HL-60 (cell line): ENCODE measurements around the gene CCP110.

Source experiments
- DNase-seq, 2 experiments: peaks; one replicate each; pipeline ENCODE4 v3.0.0-alpha.2; 2010 to 2020; ENCODE audit warnings: low read depth in 1 of 2, low spot score in 1 of 2
- H3K27ac ChIP-seq: fragments of 250-450 bp; sonication (Bioruptor Pico); replicated peaks from 2 replicates; pipeline ENCODE4 v1.5.1; 2020; ENCODE audit warnings: mild to moderate bottlenecking, moderate library complexity
- H3K27me3 ChIP-seq: fragments of 250-450 bp; sonication (Bioruptor Pico); 2 replicates; pipeline ENCODE4 v1.5.1; 2021; ENCODE audit warnings: mild to moderate bottlenecking, moderate library complexity; ENCODE audit not compliant: insufficient read depth, poor library complexity, severe bottlenecking
- H3K4me3 ChIP-seq: replicated peaks from 2 replicates; pipeline ENCODE4 v1.5.1; 2011; ENCODE audit warnings: mild to moderate bottlenecking, control low read depth, low read length; ENCODE audit not compliant: insufficient read depth
- GABPA ChIP-seq: IDR thresholded peaks from 2 replicates; pipeline ENCODE4 v1.6.1; 2012; ENCODE audit warnings: low read depth
- POLR2AphosphoS5 ChIP-seq: IDR thresholded peaks from 2 replicates; pipeline ENCODE4 v1.6.1; 2012; ENCODE audit warnings: low read depth
- SPI1 ChIP-seq: IDR thresholded peaks from 2 replicates; pipeline ENCODE4 v1.6.1; 2012; ENCODE audit warnings: low read depth, mild to moderate bottlenecking, borderline replicate concordance
- TF ChIP-seq, protein P1 (sequence below): IDR thresholded peaks from one replicate; pipeline ENCODE4 v1.5.1; 2011; ENCODE audit warnings: low read length, control low read depth, inconsistent platforms; ENCODE audit not compliant: insufficient read depth
- TF ChIP-seq, protein P2 (sequence below): IDR thresholded peaks from 2 replicates; pipeline ENCODE4 v1.6.1; 2012; ENCODE audit warnings: low read depth; ENCODE audit not compliant: insufficient replicate concordance

CCP110 gene

DNA sequence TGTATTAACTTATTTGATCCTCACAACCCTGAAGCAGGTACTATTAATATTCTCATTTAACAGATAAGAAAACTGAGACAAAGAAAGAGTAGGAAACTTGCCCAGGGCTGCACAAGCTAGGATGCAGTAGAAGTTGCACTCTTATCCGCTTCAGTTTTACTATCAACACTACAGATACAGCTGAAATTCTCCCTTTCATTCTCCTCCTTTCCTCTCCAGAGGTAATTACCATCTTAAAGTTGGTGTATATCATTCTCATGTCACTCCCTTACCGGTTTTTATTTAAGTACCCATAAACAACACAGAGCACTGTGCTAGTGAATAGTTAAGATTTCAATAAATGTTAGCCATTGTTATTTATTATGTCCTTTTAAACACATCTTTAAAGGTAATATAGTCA is 5.4 kb upstream of the CCP110 start:
- H3K4me3 ChIP-seq: no peak overlapping the region
- H3K27ac ChIP-seq: no peak overlapping the region
- TF ChIP-seq, protein P1, sequence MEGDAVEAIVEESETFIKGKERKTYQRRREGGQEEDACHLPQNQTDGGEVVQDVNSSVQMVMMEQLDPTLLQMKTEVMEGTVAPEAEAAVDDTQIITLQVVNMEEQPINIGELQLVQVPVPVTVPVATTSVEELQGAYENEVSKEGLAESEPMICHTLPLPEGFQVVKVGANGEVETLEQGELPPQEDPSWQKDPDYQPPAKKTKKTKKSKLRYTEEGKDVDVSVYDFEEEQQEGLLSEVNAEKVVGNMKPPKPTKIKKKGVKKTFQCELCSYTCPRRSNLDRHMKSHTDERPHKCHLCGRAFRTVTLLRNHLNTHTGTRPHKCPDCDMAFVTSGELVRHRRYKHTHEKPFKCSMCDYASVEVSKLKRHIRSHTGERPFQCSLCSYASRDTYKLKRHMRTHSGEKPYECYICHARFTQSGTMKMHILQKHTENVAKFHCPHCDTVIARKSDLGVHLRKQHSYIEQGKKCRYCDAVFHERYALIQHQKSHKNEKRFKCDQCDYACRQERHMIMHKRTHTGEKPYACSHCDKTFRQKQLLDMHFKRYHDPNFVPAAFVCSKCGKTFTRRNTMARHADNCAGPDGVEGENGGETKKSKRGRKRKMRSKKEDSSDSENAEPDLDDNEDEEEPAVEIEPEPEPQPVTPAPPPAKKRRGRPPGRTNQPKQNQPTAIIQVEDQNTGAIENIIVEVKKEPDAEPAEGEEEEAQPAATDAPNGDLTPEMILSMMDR: no peak
- TF ChIP-seq, protein P2, sequence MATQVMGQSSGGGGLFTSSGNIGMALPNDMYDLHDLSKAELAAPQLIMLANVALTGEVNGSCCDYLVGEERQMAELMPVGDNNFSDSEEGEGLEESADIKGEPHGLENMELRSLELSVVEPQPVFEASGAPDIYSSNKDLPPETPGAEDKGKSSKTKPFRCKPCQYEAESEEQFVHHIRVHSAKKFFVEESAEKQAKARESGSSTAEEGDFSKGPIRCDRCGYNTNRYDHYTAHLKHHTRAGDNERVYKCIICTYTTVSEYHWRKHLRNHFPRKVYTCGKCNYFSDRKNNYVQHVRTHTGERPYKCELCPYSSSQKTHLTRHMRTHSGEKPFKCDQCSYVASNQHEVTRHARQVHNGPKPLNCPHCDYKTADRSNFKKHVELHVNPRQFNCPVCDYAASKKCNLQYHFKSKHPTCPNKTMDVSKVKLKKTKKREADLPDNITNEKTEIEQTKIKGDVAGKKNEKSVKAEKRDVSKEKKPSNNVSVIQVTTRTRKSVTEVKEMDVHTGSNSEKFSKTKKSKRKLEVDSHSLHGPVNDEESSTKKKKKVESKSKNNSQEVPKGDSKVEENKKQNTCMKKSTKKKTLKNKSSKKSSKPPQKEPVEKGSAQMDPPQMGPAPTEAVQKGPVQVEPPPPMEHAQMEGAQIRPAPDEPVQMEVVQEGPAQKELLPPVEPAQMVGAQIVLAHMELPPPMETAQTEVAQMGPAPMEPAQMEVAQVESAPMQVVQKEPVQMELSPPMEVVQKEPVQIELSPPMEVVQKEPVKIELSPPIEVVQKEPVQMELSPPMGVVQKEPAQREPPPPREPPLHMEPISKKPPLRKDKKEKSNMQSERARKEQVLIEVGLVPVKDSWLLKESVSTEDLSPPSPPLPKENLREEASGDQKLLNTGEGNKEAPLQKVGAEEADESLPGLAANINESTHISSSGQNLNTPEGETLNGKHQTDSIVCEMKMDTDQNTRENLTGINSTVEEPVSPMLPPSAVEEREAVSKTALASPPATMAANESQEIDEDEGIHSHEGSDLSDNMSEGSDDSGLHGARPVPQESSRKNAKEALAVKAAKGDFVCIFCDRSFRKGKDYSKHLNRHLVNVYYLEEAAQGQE: no peak
- TF ChIP-seq POLR2AphosphoS5: no peak
- no peak for TF ChIP-seq GABPA
- no peak for TF ChIP-seq SPI1
- DNase-seq: no peak
- no peaks in the 10 kb centered on the region for H3K27me3 ChIP-seq

DNA sequence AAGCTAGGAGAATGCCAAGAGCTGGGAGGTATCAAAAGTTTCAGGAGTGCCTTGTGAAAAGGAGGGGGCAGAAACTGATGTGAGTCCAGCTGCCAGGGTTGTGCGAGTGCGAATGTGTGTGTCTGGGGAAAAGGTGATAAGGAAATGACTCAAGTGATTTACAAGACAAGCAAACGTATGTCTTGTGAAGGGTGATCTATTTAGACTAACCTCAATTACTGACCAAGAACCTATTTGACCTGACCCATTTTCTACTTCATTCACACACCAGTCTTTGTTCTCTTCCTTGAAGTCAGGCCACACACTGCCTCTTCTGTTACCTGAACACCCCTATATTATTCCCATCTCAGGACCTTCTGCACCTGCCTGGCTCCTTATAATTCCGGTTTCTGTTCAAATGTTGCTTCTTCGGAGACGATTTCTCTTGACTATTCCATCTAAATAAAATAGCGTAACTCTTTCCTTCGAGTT is 2.8 kb upstream of the CCP110 start:
- DNase-seq: peak in 1 of 2 experiments; percentile 14
- no peaks in the 10 kb centered on the region for H3K27me3 ChIP-seq
- TF ChIP-seq GABPA: no peak
- TF ChIP-seq, protein P1: no peak
- TF ChIP-seq SPI1: no peak
- no peak for TF ChIP-seq POLR2AphosphoS5
- TF ChIP-seq, protein P2: no peak
- peak overlapping the region; percentile 71 for H3K27ac ChIP-seq
- H3K4me3 ChIP-seq: peak overlapping the region; percentile 97

DNA sequence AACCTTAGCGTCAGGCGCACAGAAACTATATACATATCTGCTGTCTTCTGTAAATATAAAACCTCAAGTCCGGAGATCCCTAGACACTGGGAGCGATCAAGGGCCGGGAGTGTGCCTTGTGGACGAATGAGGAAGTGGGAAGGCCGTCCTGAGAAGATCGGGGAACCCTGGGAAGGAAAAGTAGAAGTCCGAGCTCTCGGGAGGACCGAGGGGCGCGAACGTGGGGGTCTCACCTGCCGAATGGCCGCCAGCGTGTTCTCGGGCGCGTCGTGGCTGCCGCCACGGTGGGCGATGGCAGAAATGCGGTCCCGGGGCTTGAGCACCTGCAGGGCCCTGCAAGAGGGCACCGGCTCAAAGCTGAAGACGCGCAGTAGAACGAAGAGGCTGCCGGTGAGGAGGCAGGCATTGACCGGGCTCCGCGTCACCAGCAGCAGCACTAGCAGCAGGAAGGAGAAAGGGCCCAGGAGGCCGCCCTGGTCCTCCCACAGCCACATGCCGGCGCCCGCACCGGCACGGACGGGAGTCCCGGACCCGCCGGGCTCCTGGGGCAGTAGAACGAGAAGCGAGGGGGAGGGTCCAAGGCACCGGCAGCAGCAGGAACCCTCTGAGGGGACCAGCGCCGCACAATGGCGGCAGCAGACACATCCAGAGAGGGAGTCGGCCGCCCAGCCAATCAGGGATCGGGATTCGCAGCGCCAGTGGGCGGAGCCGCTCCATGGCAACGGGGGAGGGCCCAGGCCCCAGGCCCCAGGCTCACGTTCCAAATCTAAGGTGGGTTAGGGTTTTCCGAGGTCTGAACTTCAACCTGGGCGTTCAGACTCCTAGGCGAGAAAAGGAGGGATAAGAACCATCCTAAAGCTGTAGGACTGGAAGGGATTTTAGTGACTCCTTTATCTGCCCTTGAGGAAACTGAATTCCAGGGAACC is 2.0 kb upstream of the CCP110 start, which contains the start of gene GDE1:
TSS of gene GDE1 (minus strand) at position 628 of the 926 bp plus-strand sequence. CDS start at position 494, 134 bp downstream.
- TF ChIP-seq SPI1: peak; percentile 85
- peak; percentile 64 for TF ChIP-seq POLR2AphosphoS5
- TF ChIP-seq, protein P2: no peak
- Histone ChIP-seq H3K27me3 (no peaks in the 10 kb centered on the region), H3K4me3 (peak within 1 kb of the TSS; percentile 97), H3K27ac (peak within 1 kb of the TSS; percentile 71)
- DNase-seq: peak; percentile 80 to 93
